Kidney (tissue), 14 donors: ENCODE measurements around the gene FANCC. TPM values are rescaled to one million over a fixed set of nuclear protein-coding genes. Genes with fewer than 3 reads are reported as not detected.
A peak's percentile ranks its signal among the peaks of the same experiment; 100 is the strongest.

ENCODE experiments used
- DNase-seq, 5 donors: peaks; one replicate each; pipeline ENCODE4 v3.0.0-alpha.2; 2013 to 2020
- FAIRE-seq: peaks from 2 replicates; lab custom pipeline; 2012; peaks lifted over from hg19 to GRCh38; lab: Jason Lieb, UNC
- H3K27ac ChIP-seq, 2 donors: one replicate each; pipeline ENCODE4 v1.7.0; 2013; ENCODE audit warnings: low read depth in 2 of 2, low read length in 2 of 2, inconsistent platforms in 1 of 2
- H3K27me3 ChIP-seq: one replicate; pipeline ENCODE4 v1.7.1; 2013; ENCODE audit warnings: low read length, inconsistent platforms; ENCODE audit not compliant: control insufficient read depth, insufficient read depth
- H3K36me3 ChIP-seq, 3 donors: one replicate each; pipeline versions ENCODE4 v1.7.0 to v1.7.1; 2013; ENCODE audit warnings: low read length in 3 of 3, control low read depth in 1 of 3, inconsistent platforms in 1 of 3; ENCODE audit not compliant: insufficient read depth in 3 of 3, control insufficient read depth in 2 of 3
- H3K4me1 ChIP-seq, 3 donors: one replicate each; pipeline versions ENCODE4 v1.7.0 to v1.7.1; 2013; ENCODE audit warnings: low read length in 3 of 3, inconsistent platforms in 1 of 3, low read depth in 1 of 3; ENCODE audit not compliant: control insufficient read depth in 2 of 3, insufficient read depth in 2 of 3
- H3K4me3 ChIP-seq, 3 donors: one replicate each; pipeline versions ENCODE4 v1.7.0 to v1.8.1; 2013; ENCODE audit warnings: low read length in 3 of 3, control low read depth in 1 of 3, inconsistent platforms in 1 of 3
- H3K9ac ChIP-seq, 3 donors: one replicate each; pipeline versions ENCODE4 v1.7.0 to v1.7.1; 2013; ENCODE audit warnings: low read length in 3 of 3, control low read depth in 1 of 3, inconsistent platforms in 1 of 3
- H3K9me3 ChIP-seq, 3 donors: one replicate each; pipeline versions ENCODE4 v1.7.0 to v1.7.1; 2013; ENCODE audit warnings: low read length in 3 of 3, control low read depth in 1 of 3, inconsistent platforms in 1 of 3; ENCODE audit not compliant: control insufficient read depth in 2 of 3, insufficient read depth in 1 of 3
- intact Hi-C: fragments of 100-400 bp; cut with DNase I; formaldehyde crosslinking; loops from one replicate; pipeline ENCODE4 v1.11.1; 2022
- polyA plus RNA-seq: library from polyadenylated mRNA; stranded (reverse); fragments of 350-450 nt; fragmentation: Illumina TruSeq; extraction: RNeasy Lipid Tissue Mini Kit (QIAGEN cat#74804); gene quantifications from one replicate; pipeline ENCODE4 v1.2.3, GENCODE V29; 2014; ENCODE audit warnings: low read depth, low replicate concordance; ENCODE audit not compliant: insufficient read depth
- total RNA-seq: library from RNA; stranded (reverse); fragmentation: NEBNext Ultra II Directional; extraction: Animal tissue kit (Norgen Biotek cat#: 25700); gene quantifications from one replicate; pipeline ENCODE4 v1.2.1, GENCODE V29; 2021
- TF ChIP-seq, protein P1 (sequence below): IDR thresholded peaks from 3 replicates; pipeline ENCODE4 v1.5.1; 2012; ENCODE audit warnings: mild to moderate bottlenecking, moderate library complexity, borderline replicate concordance; ENCODE audit not compliant: insufficient read depth; ENCODE audit errors: extremely low read depth
- donor health status: control.
- donor health status: control.
- donor health status: control.
- donor health status: control.
- donor health status: control.
- donor health status: DM: yes; HTN: yes; CAD: no.
- donor health status: Normal renal cell carcinoma (clear cell type).

FANCC gene
- total and polyA plus RNA-seq, 2 donors from 2014 or later, result 7.5 to 10.8 TPM

- FAIRE-seq (no peak), DNase-seq (no peak)
- no peak overlapping the region for H3K9ac ChIP-seq
- H3K4me1 ChIP-seq, result peaks cover 0 to 12% (median 4%) of the 10 kb centered on the region in 3 donors
- TF ChIP-seq, protein P1, sequence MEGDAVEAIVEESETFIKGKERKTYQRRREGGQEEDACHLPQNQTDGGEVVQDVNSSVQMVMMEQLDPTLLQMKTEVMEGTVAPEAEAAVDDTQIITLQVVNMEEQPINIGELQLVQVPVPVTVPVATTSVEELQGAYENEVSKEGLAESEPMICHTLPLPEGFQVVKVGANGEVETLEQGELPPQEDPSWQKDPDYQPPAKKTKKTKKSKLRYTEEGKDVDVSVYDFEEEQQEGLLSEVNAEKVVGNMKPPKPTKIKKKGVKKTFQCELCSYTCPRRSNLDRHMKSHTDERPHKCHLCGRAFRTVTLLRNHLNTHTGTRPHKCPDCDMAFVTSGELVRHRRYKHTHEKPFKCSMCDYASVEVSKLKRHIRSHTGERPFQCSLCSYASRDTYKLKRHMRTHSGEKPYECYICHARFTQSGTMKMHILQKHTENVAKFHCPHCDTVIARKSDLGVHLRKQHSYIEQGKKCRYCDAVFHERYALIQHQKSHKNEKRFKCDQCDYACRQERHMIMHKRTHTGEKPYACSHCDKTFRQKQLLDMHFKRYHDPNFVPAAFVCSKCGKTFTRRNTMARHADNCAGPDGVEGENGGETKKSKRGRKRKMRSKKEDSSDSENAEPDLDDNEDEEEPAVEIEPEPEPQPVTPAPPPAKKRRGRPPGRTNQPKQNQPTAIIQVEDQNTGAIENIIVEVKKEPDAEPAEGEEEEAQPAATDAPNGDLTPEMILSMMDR, result no peak
- no peaks in the 10 kb centered on the region for H3K36me3 ChIP-seq
- no peak overlapping the region for H3K4me3 ChIP-seq
- intact Hi-C loops, result no loop called here
- no peaks in the 10 kb centered on the region for H3K9me3 ChIP-seq
- H3K27me3 ChIP-seq, result no peaks in the 10 kb centered on the region
- no peak overlapping the region for H3K27ac ChIP-seq
Observed at GRCh38 chr9:95305770-95306492, 11.6 kb downstream of the FANCC start.

DNA sequence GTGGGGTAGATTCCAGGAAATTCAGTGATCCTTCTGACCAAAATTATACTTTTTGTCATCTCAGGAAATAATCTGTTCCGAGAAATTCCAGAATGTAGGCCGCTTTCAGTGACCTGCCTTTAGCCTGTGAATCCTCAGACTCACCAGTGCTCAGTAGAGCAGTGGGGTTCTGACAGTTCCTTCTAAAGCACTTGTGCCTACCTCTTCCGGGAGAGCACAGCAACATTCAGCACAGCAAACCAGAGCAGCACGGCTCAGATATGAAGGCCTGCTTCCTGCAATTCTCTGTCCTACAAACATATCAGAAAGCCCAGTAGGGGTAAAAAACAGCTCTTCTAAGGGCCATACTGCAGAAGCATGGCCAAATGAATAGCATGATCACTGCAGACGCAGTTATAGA is 15.0 kb downstream of the FANCC start:
- TF ChIP-seq, protein P1, result no peak
- Histone ChIP-seq H3K9ac (no peak overlapping the region), H3K4me3 (no peak overlapping the region), H3K27me3 (no peaks in the 10 kb centered on the region), H3K4me1 (peaks cover 0 to 12% (median 7%) of the 10 kb centered on the region in 3 donors), H3K36me3 (no peaks in the 10 kb centered on the region), H3K9me3 (no peaks in the 10 kb centered on the region), H3K27ac (no peak overlapping the region)
- FAIRE-seq (no peak), DNase-seq (no peak)
- intact Hi-C loops, result no loop called here

DNA sequence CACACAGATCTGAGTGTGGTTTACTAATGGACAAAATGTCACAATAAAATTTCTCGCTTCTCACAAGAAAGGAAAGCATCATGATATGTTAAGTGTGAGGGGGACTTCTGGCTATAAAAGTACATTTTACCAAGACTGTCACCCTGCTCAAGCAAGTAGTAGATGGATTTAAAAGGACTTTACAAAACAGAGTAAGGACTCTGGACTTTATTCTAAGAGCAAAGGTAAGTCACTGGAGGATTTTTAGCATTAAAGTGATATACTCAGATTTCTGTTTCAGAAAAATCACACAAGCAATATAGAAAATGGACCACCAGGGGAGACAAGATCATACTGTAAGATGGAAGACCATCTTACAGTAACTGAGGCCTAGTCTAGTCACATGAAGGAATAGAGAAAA is 19.7 kb downstream of the FANCC start:
- FAIRE-seq, result no peak

More for the DNA sequence above, 19.7 kb downstream of the FANCC start:
- Histone ChIP-seq H3K9ac (no peak overlapping the region), H3K36me3 (no peaks in the 10 kb centered on the region), H3K4me1 (peaks cover 0 to 5% (median 5%) of the 10 kb centered on the region in 3 donors), H3K4me3 (no peak overlapping the region), H3K27ac (peak overlapping the region; percentile 8 to 24), H3K9me3 (no peaks in the 10 kb centered on the region), H3K27me3 (no peaks in the 10 kb centered on the region)
- no peak for DNase-seq
- TF ChIP-seq, protein P1, result no peak
- intact Hi-C loops, result no loop called here
